DND-41 (cell line): Measurements from ENCODE around the gene NANOS3.

Source experiments
- EZH2 ChIP-seq: IDR thresholded peaks from 3 replicates; pipeline ENCODE4 v1.6.1; 2012; ENCODE audit warnings: borderline replicate concordance, low read depth, mild to moderate bottlenecking, moderate library complexity, low read length, inconsistent platforms; ENCODE audit not compliant: severe bottlenecking
- TF ChIP-seq, protein P1 (sequence below): IDR thresholded peaks from 2 replicates; pipeline ENCODE4 v1.5.1; 2012; ENCODE audit warnings: borderline replicate concordance, low read length, moderate library complexity, mild to moderate bottlenecking; ENCODE audit not compliant: poor library complexity, severe bottlenecking; ENCODE audit errors: extremely low read depth

DNA sequence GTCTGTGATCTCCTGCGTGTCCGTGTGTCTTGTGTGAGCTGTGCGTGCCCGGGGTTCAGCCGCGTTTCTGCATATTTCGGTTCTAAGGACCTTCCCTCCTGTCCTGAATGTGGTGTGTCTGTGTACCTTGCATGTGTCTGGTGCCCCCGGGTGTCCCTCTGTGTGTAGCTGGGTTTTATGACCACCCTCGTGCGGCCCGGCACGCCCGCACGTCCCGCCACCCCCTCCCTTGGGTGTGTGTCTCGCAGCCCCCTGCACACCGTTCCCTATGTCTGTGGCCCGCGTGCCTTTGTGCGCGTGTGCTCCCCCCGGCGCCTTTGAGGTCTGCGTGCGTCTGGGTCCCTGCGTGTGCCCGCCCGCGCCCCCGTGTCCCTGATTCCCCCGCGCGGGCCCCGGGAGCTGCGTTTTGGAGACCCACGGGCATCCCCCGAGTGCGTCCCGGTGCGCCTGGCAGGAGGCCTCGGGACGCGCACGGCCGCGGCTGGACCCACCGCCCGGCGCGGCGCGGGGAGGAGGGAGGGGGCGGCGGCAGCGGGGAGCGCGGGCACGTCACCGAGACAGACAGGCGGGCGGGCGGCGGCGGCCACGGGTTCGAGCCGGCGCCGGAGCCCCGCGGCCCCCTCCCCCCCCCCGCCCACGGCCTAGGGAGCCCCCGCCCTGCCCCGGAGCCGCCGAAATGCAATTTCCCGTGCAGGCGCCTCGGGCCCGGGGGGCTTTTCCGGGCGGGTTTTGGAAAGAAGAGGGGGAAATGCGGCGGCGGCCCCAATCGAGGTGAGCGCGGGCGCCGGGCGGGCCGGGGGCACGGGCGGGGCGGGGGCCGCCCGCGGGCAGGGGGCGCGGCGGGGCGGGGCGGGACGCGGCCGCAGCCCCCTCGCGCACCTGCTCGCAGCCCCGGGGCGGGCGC is 12.0 kb upstream of the NANOS3 start:
- TF ChIP-seq, protein P1, sequence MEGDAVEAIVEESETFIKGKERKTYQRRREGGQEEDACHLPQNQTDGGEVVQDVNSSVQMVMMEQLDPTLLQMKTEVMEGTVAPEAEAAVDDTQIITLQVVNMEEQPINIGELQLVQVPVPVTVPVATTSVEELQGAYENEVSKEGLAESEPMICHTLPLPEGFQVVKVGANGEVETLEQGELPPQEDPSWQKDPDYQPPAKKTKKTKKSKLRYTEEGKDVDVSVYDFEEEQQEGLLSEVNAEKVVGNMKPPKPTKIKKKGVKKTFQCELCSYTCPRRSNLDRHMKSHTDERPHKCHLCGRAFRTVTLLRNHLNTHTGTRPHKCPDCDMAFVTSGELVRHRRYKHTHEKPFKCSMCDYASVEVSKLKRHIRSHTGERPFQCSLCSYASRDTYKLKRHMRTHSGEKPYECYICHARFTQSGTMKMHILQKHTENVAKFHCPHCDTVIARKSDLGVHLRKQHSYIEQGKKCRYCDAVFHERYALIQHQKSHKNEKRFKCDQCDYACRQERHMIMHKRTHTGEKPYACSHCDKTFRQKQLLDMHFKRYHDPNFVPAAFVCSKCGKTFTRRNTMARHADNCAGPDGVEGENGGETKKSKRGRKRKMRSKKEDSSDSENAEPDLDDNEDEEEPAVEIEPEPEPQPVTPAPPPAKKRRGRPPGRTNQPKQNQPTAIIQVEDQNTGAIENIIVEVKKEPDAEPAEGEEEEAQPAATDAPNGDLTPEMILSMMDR = no peak
- peak; percentile 77 for TF ChIP-seq EZH2
